Activated T-cell treated with anti-CD3 and anti-CD28 coated beads, Interleukin-2, amount 50 U/mL, for 4 hours (primary cell): ENCODE results near the gene RAB7B. TPM values are rescaled to one million over a fixed set of nuclear protein-coding genes. Genes with fewer than 3 reads are reported as not detected.

Source experiments
- ATAC-seq, 2 donors: fragments of 200-7000 bp; cut with Tn5 transposase; one replicate each; pipeline ENCODE4 v1.10.0; 2021
- DNase-seq: peaks from one replicate; pipeline ENCODE4 v3.0.0-alpha.2; 2020
- H3K27me3 Mint-ChIP-seq: one replicate; pipeline ENCODE4 v1.8.0; 2021; ENCODE audit warnings: low read depth, mixed read lengths
- H3K36me3 Mint-ChIP-seq: one replicate; pipeline ENCODE4 v1.8.0; 2022; ENCODE audit warnings: mixed read lengths; ENCODE audit not compliant: insufficient read depth
- H3K4me1 Mint-ChIP-seq: one replicate; pipeline ENCODE4 v1.8.0; 2021; ENCODE audit warnings: low read depth, mixed read lengths
- H3K4me3 Mint-ChIP-seq: one replicate; pipeline ENCODE4 v1.8.0; 2021; ENCODE audit warnings: mild to moderate bottlenecking, moderate library complexity, mixed read lengths
- H3K9me3 Mint-ChIP-seq: one replicate; pipeline ENCODE4 v1.8.0; 2021; ENCODE audit warnings: mixed read lengths
- total RNA-seq, 3 donors: library from RNA; stranded (reverse); gene quantifications; one replicate each; pipeline ENCODE4 v1.2.1, GENCODE V29; 2021

Gene RAB7B
- total RNA-seq, 3 donors from 2014 or later, result 0.05 to 0.24 TPM; not detected in 1

- no peak for DNase-seq
- Mint-ChIP-seq H3K27me3 (peaks cover 30% of the 10 kb centered on the region), H3K36me3 (no peaks in the 10 kb centered on the region), H3K9me3 (no peaks in the 10 kb centered on the region), H3K4me1 (no peaks in the 10 kb centered on the region), H3K4me3 (no peak overlapping the region)
- no peak for ATAC-seq
These were observed 58.1 kb downstream of the RAB7B start for GRCh38 chr1:205945069-205945468.

- no peak overlapping the region for H3K4me3 Mint-ChIP-seq
- H3K9me3 Mint-ChIP-seq, result no peaks in the 10 kb centered on the region
- H3K4me1 Mint-ChIP-seq, result no peaks in the 10 kb centered on the region
- ATAC-seq, result no peak
- DNase-seq, result no peak
- H3K36me3 Mint-ChIP-seq, result no peaks in the 10 kb centered on the region
- peaks cover 35% of the 10 kb centered on the region for H3K27me3 Mint-ChIP-seq
These were observed 58.7 kb downstream of the RAB7B start for GRCh38 chr1:205944525-205944924.

DNA sequence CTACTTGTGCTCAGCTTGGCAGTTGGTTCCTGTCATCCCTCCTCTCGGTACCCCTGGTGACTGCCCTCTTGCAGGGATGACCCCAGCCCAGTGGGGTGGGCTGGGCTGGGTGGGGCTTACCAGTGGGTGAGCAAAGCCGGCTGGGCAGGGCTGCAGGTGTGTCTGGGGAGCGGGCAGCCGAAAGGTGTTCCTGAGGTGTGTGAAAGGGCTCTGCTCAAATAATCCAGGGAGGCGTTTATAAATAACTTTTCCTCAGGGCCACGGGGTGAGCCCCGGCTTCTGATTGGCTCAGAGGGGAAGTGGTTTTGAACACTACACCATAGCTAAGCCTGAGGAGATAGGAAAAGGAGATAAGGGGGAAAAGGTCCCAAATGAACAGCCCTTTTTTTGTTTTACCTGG lies 60.0 kb downstream of the RAB7B start, which contains the start of gene SLC26A9:
TSS of gene SLC26A9 (minus strand) at position 212 of the 400 bp plus-strand sequence. CDS start 7,636 bp downstream, outside the sequence.
- Mint-ChIP-seq H3K36me3 (no peaks in the 10 kb centered on the region), H3K4me1 (no peaks in the 10 kb centered on the region), H3K9me3 (no peaks in the 10 kb centered on the region), H3K4me3 (no peak within 1 kb of the TSS), H3K27me3 (peaks cover 41% of the 10 kb centered on the region)
- ATAC-seq (no peak), DNase-seq (no peak)

- Mint-ChIP-seq H3K4me1 (no peaks in the 10 kb centered on the region), H3K27me3 (peaks cover 44% of the 10 kb centered on the region), H3K36me3 (no peaks in the 10 kb centered on the region), H3K9me3 (no peaks in the 10 kb centered on the region), H3K4me3 (no peak overlapping the region)
- no peak for ATAC-seq
- DNase-seq, result no peak
These were observed 60.5 kb downstream of the RAB7B start for GRCh38 chr1:205942631-205943159.

DNA sequence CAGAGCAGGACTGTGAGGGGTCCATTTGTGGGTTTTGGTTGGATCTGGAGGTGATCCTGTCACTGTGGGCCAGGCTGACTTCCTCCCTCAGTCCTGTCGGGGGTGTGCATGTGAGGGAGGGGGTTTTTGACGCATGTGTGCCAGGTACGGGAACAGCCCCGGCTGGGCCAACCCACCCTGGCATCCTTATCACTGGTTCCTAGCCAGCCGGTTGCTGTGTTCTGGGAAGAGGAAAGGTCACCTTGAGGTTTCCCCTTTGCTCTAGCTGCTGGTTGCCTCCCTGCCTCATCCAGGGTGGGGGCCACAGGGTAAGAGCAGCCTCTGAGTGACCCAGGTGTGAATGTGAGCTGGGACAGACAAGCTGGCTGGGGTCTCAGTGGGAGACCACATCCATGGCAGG lies 62.5 kb downstream of the RAB7B start:
- no peak for DNase-seq
- no peak for ATAC-seq
- H3K4me3 Mint-ChIP-seq, result no peak overlapping the region
- H3K36me3 Mint-ChIP-seq, result no peaks in the 10 kb centered on the region
- no peaks in the 10 kb centered on the region for H3K4me1 Mint-ChIP-seq
- H3K9me3 Mint-ChIP-seq, result no peaks in the 10 kb centered on the region
- peaks cover 53% of the 10 kb centered on the region for H3K27me3 Mint-ChIP-seq

- ATAC-seq (peak in 1 of 2 donors; percentile 25), DNase-seq (no peak)
- no peak overlapping the region for H3K4me3 Mint-ChIP-seq
- H3K4me1 Mint-ChIP-seq, result no peaks in the 10 kb centered on the region
- H3K9me3 Mint-ChIP-seq, result no peaks in the 10 kb centered on the region
- no peaks in the 10 kb centered on the region for H3K36me3 Mint-ChIP-seq
- H3K27me3 Mint-ChIP-seq, result peaks cover 53% of the 10 kb centered on the region
These were observed 63.4 kb downstream of the RAB7B start for GRCh38 chr1:205939690-205940330.

DNA sequence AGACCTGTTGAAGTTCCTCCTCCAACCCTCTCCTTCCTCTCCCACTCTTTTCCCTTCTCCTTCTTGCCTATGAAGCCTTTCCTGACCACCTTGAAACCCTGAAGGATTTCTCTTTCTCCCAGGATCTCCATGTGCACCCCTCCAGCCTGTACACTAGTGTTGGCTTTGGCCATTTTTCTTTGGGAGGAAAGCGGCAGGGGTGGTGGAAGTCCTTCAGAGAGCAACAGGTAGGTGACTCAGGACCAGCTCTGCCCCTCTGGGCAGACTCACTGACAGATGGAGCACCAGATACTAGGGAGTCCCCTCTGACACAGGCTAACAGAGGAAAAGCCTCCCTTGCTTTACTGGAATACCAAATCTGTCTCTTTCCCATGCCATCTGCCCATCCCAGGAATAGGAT lies 64.5 kb downstream of the RAB7B start:
- no peaks in the 10 kb centered on the region for H3K4me1 Mint-ChIP-seq
- H3K9me3 Mint-ChIP-seq, result no peaks in the 10 kb centered on the region
- DNase-seq (no peak), ATAC-seq (no peak)
- peaks cover 51% of the 10 kb centered on the region for H3K27me3 Mint-ChIP-seq
- H3K36me3 Mint-ChIP-seq, result no peaks in the 10 kb centered on the region
- H3K4me3 Mint-ChIP-seq, result no peak overlapping the region

DNA sequence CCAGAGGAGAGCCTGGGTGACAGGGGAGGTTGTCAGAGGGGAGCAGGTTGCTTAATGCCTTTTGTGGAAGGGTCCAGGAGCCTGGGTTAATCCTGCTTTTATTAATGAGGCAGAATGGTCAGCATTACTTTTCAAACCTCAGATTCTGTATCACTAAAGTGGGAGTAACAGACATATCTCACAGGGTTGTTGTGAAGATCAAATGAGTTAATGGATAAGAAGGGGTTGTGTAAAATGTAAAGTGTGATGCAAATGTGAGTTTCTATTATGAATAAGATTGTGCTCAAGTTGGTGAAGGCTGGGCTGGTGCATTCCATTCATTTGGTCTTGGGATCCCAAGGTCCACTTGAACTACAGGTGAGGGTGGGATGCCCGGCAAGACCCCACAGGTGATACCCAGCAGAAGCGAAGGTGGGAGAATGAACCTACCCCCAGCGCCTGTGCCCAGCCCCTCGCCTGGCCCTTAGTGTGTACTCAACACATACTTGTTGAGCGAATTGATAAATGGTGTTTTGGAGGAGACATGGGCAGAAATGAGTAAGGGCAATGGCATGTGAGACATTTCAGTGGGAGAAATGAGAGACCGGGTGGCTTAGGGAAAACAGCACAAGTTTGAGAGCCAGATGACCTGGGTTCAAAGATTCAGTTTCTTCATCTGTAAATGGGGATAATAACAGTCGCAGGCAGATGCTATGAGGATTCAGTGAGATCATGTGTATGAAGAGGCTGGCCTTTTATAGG lies 66.2 kb downstream of the RAB7B start:
- no peak for ATAC-seq
- H3K36me3 Mint-ChIP-seq, result no peaks in the 10 kb centered on the region
- H3K4me3 Mint-ChIP-seq, result no peak overlapping the region
- H3K9me3 Mint-ChIP-seq, result no peaks in the 10 kb centered on the region
- no peak for DNase-seq
- H3K27me3 Mint-ChIP-seq, result peaks cover 45% of the 10 kb centered on the region
- H3K4me1 Mint-ChIP-seq, result no peaks in the 10 kb centered on the region

DNA sequence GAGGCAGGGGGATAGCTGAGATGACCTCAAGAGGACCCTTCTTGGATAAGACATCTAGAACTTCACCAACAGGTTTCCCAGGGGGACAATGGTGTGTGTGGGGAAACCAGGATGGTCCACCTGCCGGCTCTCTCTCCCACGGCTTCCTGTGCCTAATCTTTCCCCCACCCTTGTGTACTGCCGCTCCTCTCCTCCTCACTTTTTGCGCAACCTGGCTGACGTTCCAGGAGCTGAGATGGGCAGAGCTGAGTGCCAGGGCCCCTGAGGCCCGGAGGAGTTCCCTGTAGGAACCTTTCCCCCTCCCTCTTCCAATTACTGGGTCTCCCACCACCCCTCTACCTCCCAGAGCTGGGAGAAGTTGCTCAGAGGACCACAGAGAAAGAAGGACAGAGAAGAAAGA lies 66.9 kb downstream of the RAB7B start:
- Mint-ChIP-seq H3K4me1 (no peaks in the 10 kb centered on the region), H3K4me3 (no peak overlapping the region), H3K36me3 (no peaks in the 10 kb centered on the region), H3K27me3 (peaks cover 38% of the 10 kb centered on the region), H3K9me3 (no peaks in the 10 kb centered on the region)
- no peak for DNase-seq
- no peak for ATAC-seq

DNA sequence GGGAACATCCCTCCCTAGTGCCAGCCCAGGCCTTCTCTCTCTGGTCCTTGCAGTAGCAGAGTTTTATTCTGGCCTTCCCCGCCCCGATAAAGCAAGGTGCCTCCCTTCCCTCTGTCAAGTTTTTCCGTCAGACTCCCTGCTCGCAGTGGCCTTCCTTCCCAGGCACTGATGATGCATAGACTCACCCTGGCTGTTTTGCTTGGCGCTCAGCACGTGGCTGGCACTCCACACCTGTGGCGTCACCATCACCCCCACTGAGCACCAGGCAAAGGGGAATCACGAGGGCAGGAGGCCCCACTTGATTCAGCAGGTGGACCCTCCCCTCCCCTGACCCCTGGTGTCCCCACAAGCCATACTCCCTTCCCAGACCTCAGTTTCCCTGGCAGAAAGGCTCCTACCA lies 67.3 kb downstream of the RAB7B start:
- H3K27me3 Mint-ChIP-seq, result peaks cover 37% of the 10 kb centered on the region
- DNase-seq, result no peak
- H3K36me3 Mint-ChIP-seq, result no peaks in the 10 kb centered on the region
- ATAC-seq, result no peak
- H3K4me1 Mint-ChIP-seq, result no peaks in the 10 kb centered on the region
- no peaks in the 10 kb centered on the region for H3K9me3 Mint-ChIP-seq
- H3K4me3 Mint-ChIP-seq, result no peak overlapping the region

- DNase-seq, result no peak
- Mint-ChIP-seq H3K4me1 (no peaks in the 10 kb centered on the region), H3K4me3 (no peak overlapping the region), H3K9me3 (no peaks in the 10 kb centered on the region), H3K36me3 (no peaks in the 10 kb centered on the region), H3K27me3 (peaks cover 30% of the 10 kb centered on the region)
- no peak for ATAC-seq
These were observed 68.4 kb downstream of the RAB7B start for GRCh38 chr1:205934788-205935187.

GRCh38 chr1:205933671-205934618 lies 69.2 kb downstream of the RAB7B start:
- Mint-ChIP-seq H3K9me3 (no peaks in the 10 kb centered on the region), H3K27me3 (peaks cover 26% of the 10 kb centered on the region), H3K4me3 (no peak overlapping the region), H3K4me1 (no peaks in the 10 kb centered on the region), H3K36me3 (no peaks in the 10 kb centered on the region)
- DNase-seq, result no peak
- ATAC-seq, result no peak

GRCh38 chr1:205932776-205933175 lies 70.4 kb downstream of the RAB7B start:
- Mint-ChIP-seq H3K4me1 (no peaks in the 10 kb centered on the region), H3K27me3 (peaks cover 19% of the 10 kb centered on the region), H3K36me3 (no peaks in the 10 kb centered on the region), H3K4me3 (no peak overlapping the region), H3K9me3 (no peaks in the 10 kb centered on the region)
- DNase-seq (no peak), ATAC-seq (no peak)

- no peak for ATAC-seq
- Mint-ChIP-seq H3K36me3 (no peaks in the 10 kb centered on the region), H3K9me3 (no peaks in the 10 kb centered on the region), H3K27me3 (peaks cover 13% of the 10 kb centered on the region), H3K4me3 (no peak overlapping the region), H3K4me1 (no peaks in the 10 kb centered on the region)
- no peak for DNase-seq
These were observed 72.4 kb downstream of the RAB7B start for GRCh38 chr1:205930799-205931281.
